Measurements from ENCODE around the gene SFMBT2. TPM values are rescaled to one million over a fixed set of nuclear protein-coding genes. Genes with fewer than 3 reads are reported as not detected.
A peak's percentile ranks its signal among the peaks of the same experiment; 100 is the strongest.

SFMBT2 gene
- 10 to 100 TPM; 12.2 to 18.5 TPM for total RNA-seq

DNA sequence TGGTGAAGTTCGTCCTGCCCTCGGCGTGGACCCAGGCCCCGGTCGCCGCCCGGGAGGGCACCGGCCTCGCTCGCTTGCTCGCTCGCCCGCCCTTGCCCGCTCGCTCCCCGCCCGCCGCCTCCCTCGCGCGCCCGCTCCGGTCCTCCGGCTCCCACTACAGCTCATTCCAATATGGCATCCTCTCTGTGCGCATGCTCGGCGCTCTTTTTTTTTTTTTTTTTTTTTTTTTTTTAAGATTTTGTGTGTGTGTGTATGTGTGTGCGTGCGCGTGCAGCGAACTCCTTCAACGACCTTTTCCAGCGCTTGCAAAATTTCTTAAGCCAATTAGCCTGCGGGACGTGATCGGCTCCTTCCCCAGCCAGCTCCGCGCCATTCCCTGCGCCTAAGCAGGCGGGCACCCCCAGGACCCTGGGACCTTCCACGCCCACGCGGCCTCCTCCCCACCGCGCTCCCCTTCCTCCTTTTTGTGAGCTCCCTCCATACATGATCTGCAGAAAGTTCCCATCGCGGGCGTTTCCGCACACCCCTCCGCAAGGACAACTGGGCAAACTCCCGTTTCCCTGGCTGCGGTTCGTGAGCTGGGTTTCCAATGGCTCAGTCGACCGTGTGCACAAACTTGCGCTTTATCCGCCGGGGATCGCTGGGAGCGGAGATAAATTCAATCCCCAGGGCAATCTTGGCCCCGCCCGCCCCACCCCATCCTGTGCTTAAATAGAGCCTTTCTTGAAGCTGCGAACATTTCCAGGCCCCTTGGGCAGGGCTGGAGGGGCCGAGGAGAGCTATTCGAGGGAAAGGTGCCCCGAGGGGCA, at the start of gene SFMBT2:
SFMBT2 (minus strand) TSS at position 173 of the 809 bp plus-strand sequence. CDS start 29,136 bp downstream, outside the sequence.
- Histone ChIP-seq H3K27ac (peak within 1 kb of the TSS; percentile 75 to 90), H3K4me1 (replicated peaks) (no peaks in the 10 kb centered on the region), H3K4me3 (peak within 1 kb of the TSS; percentile 64 to 77), H3K27me3 (replicated peaks; ENCODE audit: insufficient read depth) (no peaks in the 10 kb centered on the region), H3K9me3 (no peaks in the 10 kb centered on the region), H3K36me3 (no peaks in the 10 kb centered on the region)
- peak; percentile 33 for TF ChIP-seq POLR2A (IDR thresholded peaks at IDR 0.05)
- TF ChIP-seq, protein P1, sequence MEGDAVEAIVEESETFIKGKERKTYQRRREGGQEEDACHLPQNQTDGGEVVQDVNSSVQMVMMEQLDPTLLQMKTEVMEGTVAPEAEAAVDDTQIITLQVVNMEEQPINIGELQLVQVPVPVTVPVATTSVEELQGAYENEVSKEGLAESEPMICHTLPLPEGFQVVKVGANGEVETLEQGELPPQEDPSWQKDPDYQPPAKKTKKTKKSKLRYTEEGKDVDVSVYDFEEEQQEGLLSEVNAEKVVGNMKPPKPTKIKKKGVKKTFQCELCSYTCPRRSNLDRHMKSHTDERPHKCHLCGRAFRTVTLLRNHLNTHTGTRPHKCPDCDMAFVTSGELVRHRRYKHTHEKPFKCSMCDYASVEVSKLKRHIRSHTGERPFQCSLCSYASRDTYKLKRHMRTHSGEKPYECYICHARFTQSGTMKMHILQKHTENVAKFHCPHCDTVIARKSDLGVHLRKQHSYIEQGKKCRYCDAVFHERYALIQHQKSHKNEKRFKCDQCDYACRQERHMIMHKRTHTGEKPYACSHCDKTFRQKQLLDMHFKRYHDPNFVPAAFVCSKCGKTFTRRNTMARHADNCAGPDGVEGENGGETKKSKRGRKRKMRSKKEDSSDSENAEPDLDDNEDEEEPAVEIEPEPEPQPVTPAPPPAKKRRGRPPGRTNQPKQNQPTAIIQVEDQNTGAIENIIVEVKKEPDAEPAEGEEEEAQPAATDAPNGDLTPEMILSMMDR (IDR thresholded peaks at IDR 0.05) = peak in 2 of 4 experiments; percentile 5 to 12
- TF ChIP-seq POLR2AphosphoS5 (IDR thresholded peaks at IDR 0.05) = peak; percentile 47
- WGBS = under 1% methylated on average over 63 of the region's 66 CpGs
- intact Hi-C loops (cut with DNase I) = loop anchor here (5.0 to 10.0 kb wide), 3 partner anchors 289 to 736 kb away; no protein-coding TSS in a partner anchor
- peak; percentile 64 for DNase-seq (ENCODE audit: low spot score)

DNA sequence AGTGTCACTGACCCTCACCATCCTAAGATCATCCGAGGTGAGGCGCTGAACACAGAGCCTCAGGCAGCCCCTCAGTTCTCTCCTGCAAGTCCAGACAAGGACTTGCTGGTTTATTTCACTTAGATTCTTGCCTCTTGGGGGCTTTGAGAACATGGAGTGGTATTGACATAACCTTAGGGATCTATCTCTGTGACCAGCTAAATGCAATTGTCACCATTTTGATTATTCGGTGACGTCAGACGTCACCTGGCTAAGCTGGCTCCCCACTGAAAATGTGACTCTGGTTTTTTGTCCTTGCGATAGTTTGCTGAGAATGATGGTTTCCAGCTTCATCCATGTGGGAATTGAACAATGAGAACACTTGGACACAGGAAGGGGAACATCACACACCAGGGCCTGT, 49.2 kb upstream of the SFMBT2 start:
- Histone ChIP-seq H3K4me1 (replicated peaks) (no peaks in the 10 kb centered on the region), H3K36me3 (no peaks in the 10 kb centered on the region), H3K9me3 (no peaks in the 10 kb centered on the region), H3K27me3 (replicated peaks; ENCODE audit: insufficient read depth) (no peaks in the 10 kb centered on the region), H3K4me3 (no peak overlapping the region), H3K27ac (no peak overlapping the region)
- TF ChIP-seq POLR2A (IDR thresholded peaks at IDR 0.05) = no peak
- TF ChIP-seq, protein P1 (IDR thresholded peaks at IDR 0.05) = no peak
- TF ChIP-seq POLR2AphosphoS5 (IDR thresholded peaks at IDR 0.05) = no peak
- intact Hi-C loops (cut with DNase I) = no loop called here
- no peak for DNase-seq (ENCODE audit: low spot score)
- WGBS = 77% methylated on average over 6 of the region's 6 CpGs

DNA sequence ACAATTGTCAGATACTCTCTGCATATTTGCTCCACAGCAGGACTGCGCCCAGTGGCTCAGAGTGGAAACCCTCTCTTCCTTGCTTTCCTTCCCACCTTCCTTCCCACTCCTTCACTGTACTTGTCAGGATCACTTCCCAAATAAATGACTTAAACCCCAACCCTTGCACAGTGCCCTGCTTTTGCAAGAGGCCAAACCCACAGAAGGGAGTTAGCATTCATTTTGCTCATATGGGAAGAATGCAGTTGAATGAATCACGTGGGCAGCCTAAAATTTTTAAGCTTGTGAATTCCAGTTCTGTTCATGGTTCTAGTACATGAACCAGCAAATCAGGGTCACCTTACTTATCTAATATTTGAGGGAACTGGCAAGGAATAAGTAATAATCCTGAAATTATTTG, 47.7 kb upstream of the SFMBT2 start:
- intact Hi-C loops (cut with DNase I) = no loop called here
- H3K36me3 ChIP-seq = no peaks in the 10 kb centered on the region
- WGBS = 77% methylated on average over 2 of the region's 2 CpGs

DNA sequence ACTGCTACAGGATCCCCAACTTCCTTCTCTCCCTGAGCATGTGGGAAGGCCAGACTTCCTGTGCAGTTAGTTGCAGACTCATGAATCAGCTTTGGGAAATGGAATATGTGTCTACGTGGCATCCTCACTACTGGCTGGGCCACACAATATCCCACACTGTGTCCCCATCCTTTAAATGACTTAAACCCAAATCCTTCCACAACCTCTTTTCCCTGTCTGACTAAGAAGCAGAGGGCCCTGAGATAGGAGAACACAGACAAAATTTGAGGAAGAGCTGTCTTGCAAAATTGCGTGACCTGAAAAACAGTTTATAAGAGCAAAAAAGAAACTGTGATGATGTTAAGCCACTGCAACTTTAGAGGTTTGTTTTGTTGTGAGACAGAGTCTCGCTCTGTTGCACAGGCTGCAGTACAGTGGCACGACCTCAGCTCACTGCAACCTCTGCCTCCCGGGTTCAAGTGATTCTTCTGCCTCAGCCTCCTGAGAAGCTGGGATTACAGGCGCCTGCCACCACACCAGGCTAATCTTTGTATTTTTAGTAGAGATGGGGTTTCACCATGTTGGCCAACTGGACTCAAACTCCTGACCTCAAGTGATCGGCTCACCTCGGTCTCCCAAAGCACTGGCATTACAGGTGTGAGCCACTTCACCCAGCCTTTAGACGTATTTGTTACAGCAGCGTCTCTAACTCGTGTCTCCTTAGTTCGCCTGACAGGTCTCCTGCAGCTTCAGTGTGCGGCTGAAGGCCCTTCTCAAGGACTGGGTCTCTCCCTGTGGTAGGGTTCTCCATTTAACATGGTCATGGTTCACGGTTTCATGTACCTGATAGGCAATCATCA, 46.9 kb upstream of the SFMBT2 start:
- 87% methylated on average over 14 of the region's 14 CpGs for WGBS
- DNase-seq (ENCODE audit: low spot score) = no peak
- Histone ChIP-seq H3K4me1 (replicated peaks) (no peaks in the 10 kb centered on the region), H3K27me3 (replicated peaks; ENCODE audit: insufficient read depth) (no peaks in the 10 kb centered on the region), H3K36me3 (no peaks in the 10 kb centered on the region), H3K27ac (no peak overlapping the region), H3K4me3 (no peak overlapping the region), H3K9me3 (no peaks in the 10 kb centered on the region)
- intact Hi-C loops (cut with DNase I) = no loop called here
- TF ChIP-seq POLR2A (IDR thresholded peaks at IDR 0.05) = no peak
- TF ChIP-seq POLR2AphosphoS5 (IDR thresholded peaks at IDR 0.05) = no peak
- TF ChIP-seq, protein P1 (IDR thresholded peaks at IDR 0.05) = no peak

More for the DNA sequence above, 47.7 kb upstream of the SFMBT2 start:
- Histone ChIP-seq H3K4me3 (no peak overlapping the region), H3K27me3 (replicated peaks; ENCODE audit: insufficient read depth) (no peaks in the 10 kb centered on the region), H3K9me3 (no peaks in the 10 kb centered on the region), H3K27ac (no peak overlapping the region), H3K4me1 (replicated peaks) (no peaks in the 10 kb centered on the region)
- no peak for TF ChIP-seq POLR2A (IDR thresholded peaks at IDR 0.05)
- no peak for TF ChIP-seq POLR2AphosphoS5 (IDR thresholded peaks at IDR 0.05)
- TF ChIP-seq, protein P1 (IDR thresholded peaks at IDR 0.05) = no peak
- no peak for DNase-seq (ENCODE audit: low spot score)

All from prostate gland (tissue), 2 donors.